IPS-18c (cell line): ENCODE data around the gene IKZF3.

ENCODE experiments used
- H3K4me3 ChIP-seq: 2 replicates; pipeline ENCODE4 v1.7.0; 2013; ENCODE audit warnings: low read depth, mild to moderate bottlenecking, low read length, moderate library complexity; ENCODE audit not compliant: insufficient read depth
- H3K9me3 ChIP-seq: one replicate; pipeline ENCODE4 v1.6.1; 2013; ENCODE audit warnings: mild to moderate bottlenecking, low read length, moderate library complexity; ENCODE audit not compliant: control insufficient read depth, insufficient read depth

IKZF3 gene

GRCh38 chr17:39800540-39800939 lies 63.6 kb downstream of the IKZF3 start:
- Histone ChIP-seq H3K4me3 (no peak overlapping the region), H3K9me3 (no peaks in the 10 kb centered on the region)

GRCh38 chr17:39799395-39799794 lies 64.7 kb downstream of the IKZF3 start:
- no peak overlapping the region for H3K4me3 ChIP-seq
- no peaks in the 10 kb centered on the region for H3K9me3 ChIP-seq

DNA sequence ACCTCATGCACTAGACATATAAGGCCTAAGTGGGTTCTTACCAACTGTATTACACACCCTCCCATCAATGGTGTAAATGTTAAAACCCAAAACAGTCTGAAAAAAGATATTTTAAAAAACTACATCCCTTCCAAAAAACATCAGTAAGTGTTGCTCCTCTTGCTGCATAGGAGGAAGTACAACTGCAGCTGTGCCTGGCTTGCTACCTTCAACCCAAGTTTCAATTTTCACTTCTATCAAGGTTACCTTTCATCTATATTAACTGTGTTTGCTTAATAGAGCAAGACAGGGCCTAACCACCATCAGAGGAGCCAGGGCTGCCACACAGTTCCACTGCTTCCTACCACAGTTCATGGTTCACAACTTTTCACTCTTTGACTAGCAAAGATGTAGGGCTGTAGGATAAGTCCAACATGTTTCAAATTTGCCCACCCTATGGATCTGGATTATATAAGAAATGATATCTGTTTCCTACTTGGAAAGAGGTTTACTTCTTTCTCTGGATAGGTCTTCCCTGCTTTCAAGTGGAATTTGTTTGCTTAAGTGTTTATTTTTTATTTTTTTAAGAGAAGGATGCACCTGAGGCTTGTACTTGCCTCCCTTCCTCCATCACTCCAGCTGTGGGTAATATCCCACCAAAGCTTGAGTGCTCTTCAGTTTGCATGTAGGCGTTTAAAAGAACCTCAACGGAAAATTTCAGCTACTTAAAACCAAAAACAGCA lies 69.7 kb downstream of the IKZF3 start:
- Histone ChIP-seq H3K9me3 (no peaks in the 10 kb centered on the region), H3K4me3 (no peak overlapping the region)

- no peak overlapping the region for H3K4me3 ChIP-seq
Observed at GRCh38 chr17:39793301-39793872, 70.7 kb downstream of the IKZF3 start.

GRCh38 chr17:39792526-39793221 lies 71.4 kb downstream of the IKZF3 start:
- H3K4me3 ChIP-seq = no peak overlapping the region
- no peaks in the 10 kb centered on the region for H3K9me3 ChIP-seq

More at GRCh38 chr17:39793301-39793872, 70.7 kb downstream of the IKZF3 start:
- H3K9me3 ChIP-seq = no peaks in the 10 kb centered on the region

DNA sequence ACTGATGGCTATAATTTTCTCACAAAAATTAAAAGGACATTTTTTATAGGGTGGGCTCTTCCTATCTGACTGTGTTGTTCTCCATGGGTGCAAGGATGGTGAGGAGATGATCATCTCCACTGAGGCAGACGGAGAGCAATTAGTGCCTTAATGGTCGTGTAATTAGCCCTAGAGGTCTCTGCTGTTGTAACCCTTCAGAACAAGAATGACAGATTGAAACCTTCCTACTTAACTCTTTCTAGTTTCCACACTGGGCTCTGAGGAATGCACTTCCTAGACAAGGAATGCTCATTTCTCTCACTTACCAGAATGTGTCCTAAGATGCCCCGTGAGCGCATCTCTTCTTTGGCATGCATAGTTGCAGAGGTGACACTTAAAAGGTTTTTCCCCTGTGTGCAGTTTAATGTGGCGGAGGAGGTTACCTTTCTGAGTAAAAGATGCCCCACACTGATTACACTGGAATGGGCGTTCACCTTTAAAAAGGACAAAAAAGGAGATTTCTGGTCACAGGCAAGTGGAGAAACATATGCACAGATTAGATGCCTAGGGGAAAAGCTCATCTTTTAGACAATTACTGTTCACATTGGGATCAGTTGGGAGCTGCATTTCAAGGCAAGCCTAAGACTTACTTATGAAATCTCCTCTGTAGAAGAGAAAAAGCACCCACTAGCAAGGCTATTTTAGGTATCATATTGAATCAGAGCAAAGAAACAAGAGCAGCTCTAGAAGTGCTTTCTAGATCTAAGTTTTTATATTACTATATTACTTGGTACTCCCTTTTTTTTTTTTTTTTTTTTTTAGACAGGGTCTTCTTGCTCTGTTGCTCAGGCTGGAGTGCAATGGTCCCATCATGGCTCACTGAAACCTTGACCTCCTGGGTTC lies 72.8 kb downstream of the IKZF3 start:
- Histone ChIP-seq H3K4me3 (no peak overlapping the region), H3K9me3 (no peaks in the 10 kb centered on the region)

- no peaks in the 10 kb centered on the region for H3K9me3 ChIP-seq
- no peak overlapping the region for H3K4me3 ChIP-seq
Observed at GRCh38 chr17:39787743-39788484, 76.2 kb downstream of the IKZF3 start.

DNA sequence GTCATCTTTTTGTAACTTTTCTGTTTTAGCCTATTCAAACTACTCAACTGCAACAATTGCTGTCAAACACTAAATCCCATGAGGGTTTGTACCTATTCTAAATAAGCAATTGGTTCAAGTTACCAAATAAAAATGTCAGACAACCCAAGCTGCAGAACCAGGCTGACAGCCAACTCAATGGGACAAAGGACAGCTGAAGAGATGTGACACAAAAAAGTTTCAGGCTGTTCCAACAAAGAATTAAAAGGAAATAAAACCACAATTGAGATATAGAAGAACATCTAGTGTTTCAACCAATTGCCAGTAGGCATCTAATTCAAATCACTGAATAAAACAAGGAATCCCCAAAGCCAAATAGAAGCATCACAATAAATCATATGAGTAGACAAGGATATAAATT lies 77.1 kb downstream of the IKZF3 start:
- H3K9me3 ChIP-seq = no peaks in the 10 kb centered on the region
- H3K4me3 ChIP-seq = no peak overlapping the region

DNA sequence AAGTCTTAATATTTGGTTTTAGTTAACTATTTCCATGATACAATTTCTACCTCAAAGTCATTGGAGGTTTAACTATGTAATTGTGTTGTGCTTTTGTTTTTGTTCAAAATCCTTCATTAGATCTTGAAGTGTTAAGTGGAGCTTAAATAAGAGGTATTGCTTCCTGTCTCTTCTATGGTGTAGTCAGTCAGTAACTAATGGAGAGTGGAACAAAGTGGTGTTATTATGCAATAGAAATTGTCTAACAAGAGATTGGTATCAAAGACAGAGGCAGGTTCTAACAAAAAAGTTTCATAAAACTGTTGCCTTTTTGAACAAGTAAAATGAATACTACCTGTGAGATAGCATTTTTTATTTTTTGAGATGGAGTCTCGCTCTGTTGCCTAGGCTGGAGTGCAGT lies 81.1 kb downstream of the IKZF3 start:
- Histone ChIP-seq H3K9me3 (no peaks in the 10 kb centered on the region), H3K4me3 (no peak overlapping the region)

GRCh38 chr17:39782481-39782880 lies 81.6 kb downstream of the IKZF3 start:
- H3K4me3 ChIP-seq = no peak overlapping the region
- H3K9me3 ChIP-seq = no peaks in the 10 kb centered on the region

GRCh38 chr17:39781861-39782213 lies 82.3 kb downstream of the IKZF3 start:
- no peaks in the 10 kb centered on the region for H3K9me3 ChIP-seq
- no peak overlapping the region for H3K4me3 ChIP-seq

GRCh38 chr17:39781031-39781860 lies 82.9 kb downstream of the IKZF3 start:
- Histone ChIP-seq H3K9me3 (no peaks in the 10 kb centered on the region), H3K4me3 (no peak overlapping the region)

DNA sequence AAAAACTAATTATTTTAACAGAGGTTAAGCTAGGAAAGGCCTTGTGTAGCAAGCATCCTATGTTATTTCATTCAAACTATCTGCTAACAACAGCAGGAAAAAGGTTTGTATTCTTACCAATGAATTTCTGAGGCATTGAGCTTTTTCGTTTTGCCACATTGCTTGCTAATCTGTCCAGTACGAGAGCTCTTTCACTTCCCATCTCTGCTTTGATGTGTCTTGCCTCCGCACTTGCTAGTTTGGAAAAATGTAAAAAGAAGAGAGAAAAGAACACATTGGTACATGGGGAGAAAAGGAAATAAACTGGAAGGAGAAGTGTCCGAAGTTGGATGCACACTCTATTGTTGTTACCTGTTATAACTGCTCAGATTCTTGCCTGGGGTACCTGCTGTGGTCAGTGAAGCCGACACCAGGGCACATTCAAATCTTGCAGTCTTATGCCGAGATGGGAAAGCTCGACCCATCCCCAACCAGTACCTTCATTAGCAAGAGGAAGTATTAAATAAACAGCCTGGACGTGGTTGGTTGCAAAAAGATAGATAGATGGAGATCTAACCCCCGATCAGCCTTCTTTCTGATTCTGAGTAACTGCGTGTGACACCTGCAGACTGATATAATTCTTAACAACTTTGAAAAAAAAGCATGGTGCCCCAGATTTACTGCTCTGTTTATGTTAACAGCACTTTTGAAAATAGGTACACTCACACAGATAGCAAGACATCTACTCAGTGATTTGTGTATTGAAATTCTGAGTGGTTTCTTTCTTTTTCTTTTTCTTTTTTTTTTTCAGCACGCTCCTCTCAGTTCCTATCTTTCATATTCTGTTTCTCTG lies 86.4 kb downstream of the IKZF3 start:
- Histone ChIP-seq H3K9me3 (no peaks in the 10 kb centered on the region), H3K4me3 (no peak overlapping the region)

- Histone ChIP-seq H3K9me3 (no peaks in the 10 kb centered on the region), H3K4me3 (no peak overlapping the region)
Observed at GRCh38 chr17:39776252-39776651, 87.9 kb downstream of the IKZF3 start.

DNA sequence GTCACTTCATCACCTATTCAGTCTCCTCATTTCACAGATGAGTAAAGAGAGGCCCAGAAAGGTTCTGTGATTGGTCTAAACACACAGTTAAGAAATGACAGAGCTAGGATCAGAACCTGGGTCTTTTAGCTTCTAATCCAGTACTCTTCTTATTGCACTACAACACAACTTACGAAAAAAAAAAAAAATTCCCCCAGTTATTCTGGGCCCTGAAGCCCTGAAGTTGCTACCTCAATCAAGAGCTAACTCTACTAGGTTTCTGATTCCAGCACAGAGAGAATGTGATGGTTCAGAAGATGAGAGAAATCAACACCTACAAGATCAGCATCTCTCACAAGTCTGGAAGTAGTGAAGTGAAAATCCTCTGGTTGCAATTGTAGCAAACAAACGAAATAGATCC lies 89.1 kb downstream of the IKZF3 start:
- Histone ChIP-seq H3K9me3 (no peaks in the 10 kb centered on the region), H3K4me3 (no peak overlapping the region)
